ENCODE data around the gene LRRC37A2. TPM values are rescaled to one million over a fixed set of nuclear protein-coding genes. Genes with fewer than 3 reads are reported as not detected.

The LRRC37A2 gene
- total RNA-seq, 1 donor from 2014 or later = 8.9 TPM

Other genes starting within 250 kb of the LRRC37A2 start
- 2.2 to 3.3 TPM (median 2.9 TPM) in 3 replicates for gene LRRC37A, start 217.3 kb upstream of the LRRC37A2 start, total RNA-seq
- gene ARL17B, start 150.7 kb upstream of the LRRC37A2 start, total RNA-seq = 5.1 to 14.4 TPM (median 8.5 TPM) in 3 replicates
- 7.9 to 12.0 TPM (median 8.1 TPM) in 3 replicates for gene ARL17A, start 67.2 kb downstream of the LRRC37A2 start, total RNA-seq
- 48.3 to 55.5 TPM (median 48.6 TPM) in 3 replicates for gene NSF, start 78.2 kb downstream of the LRRC37A2 start, total RNA-seq

Data from chondrocyte (in vitro differentiated cells).